Trophoblast cell (in vitro differentiated cells and primary cell): ENCODE results near the gene PSMD4. TPM values are rescaled to one million over a fixed set of nuclear protein-coding genes. Genes with fewer than 3 reads are reported as not detected.
"Not testable (repeated sequence)": the region's sequence is repeated elsewhere in the genome, so short reads cannot be mapped to it uniquely, and the experiment has no call there.

Experiments used
- DNase-seq, 2 donors: peaks; one replicate each; pipeline ENCODE4 v3.0.0-alpha.2; 2016
- H2AFZ ChIP-seq: 2 replicates; pipeline ENCODE4 v1.6.1; 2013; ENCODE audit warnings: low read length, moderate library complexity, mild to moderate bottlenecking; ENCODE audit not compliant: insufficient read depth, poor library complexity
- H2AK5ac ChIP-seq: 2 replicates; pipeline ENCODE4 v1.6.1; 2013; ENCODE audit warnings: mild to moderate bottlenecking, low read length
- H2BK120ac ChIP-seq: 2 replicates; pipeline ENCODE4 v1.6.1; 2013; ENCODE audit warnings: low read length, mild to moderate bottlenecking, moderate library complexity; ENCODE audit not compliant: insufficient read depth, poor library complexity
- H2BK12ac ChIP-seq: 2 replicates; pipeline ENCODE4 v1.6.1; 2013; ENCODE audit warnings: mild to moderate bottlenecking, low read length, moderate library complexity
- H2BK5ac ChIP-seq: 2 replicates; pipeline ENCODE4 v1.6.1; 2013; ENCODE audit warnings: low read length, low read depth, moderate library complexity, mild to moderate bottlenecking; ENCODE audit not compliant: poor library complexity
- H3K14ac ChIP-seq: 2 replicates; pipeline ENCODE4 v1.6.1; 2013; ENCODE audit warnings: mild to moderate bottlenecking, low read length
- H3K18ac ChIP-seq: 2 replicates; pipeline ENCODE4 v1.6.1; 2013; ENCODE audit warnings: mild to moderate bottlenecking, low read length
- H3K23ac ChIP-seq: 2 replicates; pipeline ENCODE4 v1.6.1; 2013; ENCODE audit warnings: low read length
- H3K27ac ChIP-seq: 2 replicates; pipeline ENCODE4 v1.5.1; 2013; ENCODE audit warnings: low read depth, mild to moderate bottlenecking, inconsistent platforms, low read length, moderate library complexity
- H3K27me3 ChIP-seq: 2 replicates; pipeline ENCODE4 v1.6.1; 2013; ENCODE audit warnings: inconsistent platforms, mild to moderate bottlenecking, low read length, moderate library complexity; ENCODE audit not compliant: insufficient read depth
- H3K36me3 ChIP-seq, 2 experiments: 1 replicate in 1 of 2; 2 replicates in 1 of 2; pipeline ENCODE4 v1.6.1; 2013; ENCODE audit warnings: low read length in 2 of 2, mild to moderate bottlenecking in 2 of 2, moderate library complexity in 1 of 2; ENCODE audit not compliant: insufficient read depth in 2 of 2, control insufficient read depth in 1 of 2
- H3K4ac ChIP-seq: 2 replicates; pipeline ENCODE4 v1.6.1; 2013; ENCODE audit warnings: low read depth, mild to moderate bottlenecking, low read length, moderate library complexity
- H3K4me1 ChIP-seq, 2 experiments: 1 replicate in 1 of 2; 2 replicates in 1 of 2; pipeline ENCODE4 v1.6.1; 2013; ENCODE audit warnings: low read length in 2 of 2, mild to moderate bottlenecking in 2 of 2, moderate library complexity in 1 of 2; ENCODE audit not compliant: insufficient read depth in 2 of 2, control insufficient read depth in 1 of 2
- H3K4me2 ChIP-seq: 2 replicates; pipeline ENCODE4 v1.6.1; 2013; ENCODE audit warnings: inconsistent platforms, mild to moderate bottlenecking, low read length, moderate library complexity
- H3K4me3 ChIP-seq: 2 replicates; pipeline ENCODE4 v1.5.1; 2013; ENCODE audit warnings: mild to moderate bottlenecking, low read depth, low read length, inconsistent platforms
- H3K79me1 ChIP-seq: one replicate; pipeline ENCODE4 v1.6.1; 2013; ENCODE audit warnings: low read length
- H3K79me2 ChIP-seq: 2 replicates; pipeline ENCODE4 v1.6.1; 2013; ENCODE audit warnings: low read length, mild to moderate bottlenecking; ENCODE audit not compliant: control insufficient read depth, insufficient read depth, poor library complexity
- H3K9ac ChIP-seq: 2 replicates; pipeline ENCODE4 v1.6.1; 2013; ENCODE audit warnings: mild to moderate bottlenecking, low read length
- H3K9me3 ChIP-seq: 2 replicates; pipeline ENCODE4 v1.6.1; 2013; ENCODE audit warnings: low read depth, mild to moderate bottlenecking, control low read depth, inconsistent platforms, low read length; ENCODE audit not compliant: insufficient read depth
- H4K12ac ChIP-seq: 2 replicates; pipeline ENCODE4 v1.6.1; 2013; ENCODE audit warnings: low read depth, mild to moderate bottlenecking, low read length, moderate library complexity
- H4K8ac ChIP-seq: 2 replicates; pipeline ENCODE4 v1.6.1; 2013; ENCODE audit warnings: low read depth, mild to moderate bottlenecking, low read length, moderate library complexity
- H4K91ac ChIP-seq: one replicate; pipeline ENCODE4 v1.6.1; 2013; ENCODE audit warnings: low read depth, mild to moderate bottlenecking, low read length, moderate library complexity
- WGBS: extraction: QIAGEN DNeasy Blood & Tissue Kit; methylation state at CpG from one replicate; pipeline ENCODE4 v1.1.7; 2013; ENCODE audit warnings: missing lambda C conversion rate; ENCODE audit not compliant: insufficient read length, insufficient coverage; ENCODE audit errors: extremely low coverage; 5-methylcytosine and 5-hydroxymethylcytosine counted together
- polyA plus RNA-seq: library from polyadenylated mRNA; stranded (reverse); fragments of 200-250 nt; gene quantifications from 2 replicates; pipeline ENCODE4 v1.2.3, GENCODE V29; 2013

The PSMD4 gene
- polyA plus RNA-seq = 164 and 168 TPM in 2 replicates

DNA sequence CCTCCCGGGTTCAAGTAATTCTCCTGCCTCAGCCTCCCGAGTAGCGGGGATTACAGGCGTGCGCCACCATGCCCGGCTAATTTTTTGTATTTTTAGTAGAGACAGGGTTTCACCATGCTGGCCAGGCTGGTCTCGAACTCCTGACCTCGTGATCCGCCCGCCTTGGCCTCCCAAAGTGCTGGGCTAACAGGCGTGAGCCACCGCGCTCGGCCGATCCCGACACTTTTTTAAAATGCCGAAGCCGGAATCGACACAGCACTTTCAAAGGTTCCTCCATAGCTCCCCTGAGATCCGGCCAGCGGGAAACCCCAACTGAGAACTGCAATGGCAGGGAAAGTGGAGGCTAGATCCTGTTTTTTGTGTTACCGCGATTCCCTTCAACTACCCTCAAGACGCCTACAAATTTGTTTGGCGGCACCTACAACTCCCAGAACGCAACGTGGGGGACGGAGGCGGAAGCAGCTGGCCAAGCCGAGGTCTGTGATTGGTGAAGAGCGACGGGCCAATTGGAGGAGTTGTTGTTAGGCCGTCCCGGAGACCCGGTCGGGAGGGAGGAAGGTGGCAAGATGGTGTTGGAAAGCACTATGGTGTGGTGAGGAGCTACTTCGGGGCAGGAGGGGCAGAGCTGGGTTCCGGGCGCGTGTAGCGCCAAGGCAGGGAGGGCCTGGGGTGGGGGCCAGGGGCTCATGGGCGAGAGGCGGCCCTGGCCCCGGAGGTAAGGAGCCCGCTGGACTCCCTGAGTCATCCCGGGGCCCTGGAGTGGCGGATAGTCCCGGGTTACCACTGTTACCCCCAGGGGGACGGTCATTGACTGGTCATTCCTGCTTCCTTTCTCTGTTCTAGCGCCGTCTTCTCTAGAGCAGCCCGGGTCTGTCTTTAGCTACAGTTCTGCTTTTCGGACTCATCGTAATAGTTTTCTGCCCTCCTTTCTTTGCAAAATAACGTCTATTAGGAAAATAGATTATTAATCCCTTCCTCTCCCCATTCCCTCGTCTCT is at the start of gene PSMD4:
Gene PSMD4 (plus strand): TSS at position 518 of the 997 bp plus-strand sequence. CDS start 49 bp downstream, at position 567.
- Histone ChIP-seq H2AFZ (peak within 1 kb of the TSS; percentile 44), H3K36me3 (peaks cover 6 to 11% of the 10 kb centered on the region in 2 experiments), H2AK5ac (peak within 1 kb of the TSS; percentile 29), H3K9me3 (no peaks in the 10 kb centered on the region), H3K4me3 (peak within 1 kb of the TSS; percentile 76), H3K79me1 (peaks cover 3% of the 10 kb centered on the region), H3K14ac (peak within 1 kb of the TSS; percentile 69), H4K91ac (peak within 1 kb of the TSS; percentile 86), H3K27me3 (no peaks in the 10 kb centered on the region), H3K4ac (peak within 1 kb of the TSS; percentile 87), H3K79me2 (peaks cover 11% of the 10 kb centered on the region), H3K23ac (no peak within 1 kb of the TSS), H2BK120ac (peak within 1 kb of the TSS; percentile 48), H3K27ac (peak within 1 kb of the TSS; percentile 88), H2BK5ac (peak within 1 kb of the TSS; percentile 65), H3K9ac (peak within 1 kb of the TSS; percentile 65), H3K4me1 (peaks cover 0 to 3% of the 10 kb centered on the region in 2 experiments), H4K12ac (peak within 1 kb of the TSS; percentile 83), H3K4me2 (peak within 1 kb of the TSS; percentile 82), H3K18ac (peak within 1 kb of the TSS; percentile 68), H4K8ac (peak within 1 kb of the TSS; percentile 96), H2BK12ac (no peak within 1 kb of the TSS)
- WGBS = no CpG with 5 or more reads among the region's 56 CpGs
- peak; percentile 97 to 99 for DNase-seq

DNA sequence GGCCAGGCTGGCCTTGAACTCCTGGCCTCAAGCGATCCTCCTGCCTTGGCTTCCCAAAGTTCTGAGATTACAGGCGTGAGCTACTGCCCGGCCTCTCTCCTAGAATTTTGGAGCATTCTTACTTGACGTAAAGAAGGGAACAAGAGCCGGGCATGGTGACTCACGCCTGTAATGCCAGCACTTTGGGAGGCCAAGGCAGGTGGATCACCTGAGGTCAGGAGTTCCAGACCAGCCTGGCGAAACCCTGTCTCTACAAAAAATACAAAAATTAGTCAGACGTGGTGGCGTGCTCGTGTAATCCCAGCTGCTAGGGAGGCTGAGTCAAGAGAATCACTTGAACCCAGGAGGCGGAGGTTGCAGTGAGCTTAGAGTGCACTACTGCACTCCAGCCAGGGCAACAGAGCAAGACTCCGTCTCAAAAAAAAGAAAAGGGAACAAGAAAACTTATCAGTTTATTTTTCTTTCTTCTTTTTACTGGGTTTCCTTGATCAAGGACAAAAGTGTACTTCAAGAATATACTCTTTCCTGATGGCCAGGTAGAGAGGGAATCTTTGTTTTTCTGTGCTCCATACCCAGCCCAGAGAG is 49.1 kb upstream of the PSMD4 start:
- Histone ChIP-seq H3K79me2 (peaks cover 24% of the 10 kb centered on the region), H3K4ac (peak overlapping the region; percentile 24), H3K36me3 (peaks cover 32 to 49% of the 10 kb centered on the region in 2 experiments)
- WGBS = no CpG with 5 or more reads among the region's 12 CpGs
- H4K8ac ChIP-seq, H3K9me3 ChIP-seq, H3K4me2 ChIP-seq, H3K14ac ChIP-seq, H3K23ac ChIP-seq, H2BK120ac ChIP-seq, H3K27me3 ChIP-seq, H4K91ac ChIP-seq, H3K27ac ChIP-seq, H3K9ac ChIP-seq, H2AK5ac ChIP-seq, H2AFZ ChIP-seq, H3K4me3 ChIP-seq, H3K4me1 ChIP-seq, H3K18ac ChIP-seq, H2BK12ac ChIP-seq, H3K79me1 ChIP-seq, H4K12ac ChIP-seq, H2BK5ac ChIP-seq: not testable (repeated sequence)
- DNase-seq = peak; percentile 86 to 89

DNA sequence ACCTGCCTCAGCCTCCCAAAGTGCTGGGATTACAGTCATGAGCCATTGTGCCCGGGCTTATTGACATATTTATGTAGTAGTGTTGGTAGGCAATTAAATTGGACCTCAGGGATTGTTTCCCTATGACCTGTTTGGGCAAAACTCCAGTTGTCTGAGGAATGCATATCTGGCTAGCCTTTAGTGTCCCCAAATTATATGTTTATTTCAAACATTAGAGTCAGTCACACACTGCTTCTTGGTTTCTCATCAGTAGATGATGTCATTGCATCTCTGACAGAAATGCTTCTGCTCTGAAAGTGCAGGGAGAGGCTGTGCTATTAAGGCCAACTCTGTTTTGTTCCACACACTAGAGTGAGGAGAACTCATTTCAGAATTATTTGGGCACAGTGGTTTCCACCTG is 43.7 kb upstream of the PSMD4 start:
- no peak overlapping the region for H4K8ac ChIP-seq
- H3K4me3 ChIP-seq = no peak overlapping the region
- H3K36me3 ChIP-seq = peaks cover 30 to 45% of the 10 kb centered on the region in 2 experiments
- no peak overlapping the region for H4K91ac ChIP-seq
- H3K9me3 ChIP-seq = no peaks in the 10 kb centered on the region
- no peaks in the 10 kb centered on the region for H3K27me3 ChIP-seq
- H2BK5ac ChIP-seq = no peak overlapping the region
- no peak overlapping the region for H2AFZ ChIP-seq
- H3K9ac ChIP-seq = no peak overlapping the region
- H2BK12ac ChIP-seq = no peak overlapping the region
- WGBS = no CpG with 5 or more reads among the region's 1 CpG
- H3K79me2 ChIP-seq = peaks cover 8% of the 10 kb centered on the region
- no peak overlapping the region for H3K18ac ChIP-seq
- H2AK5ac ChIP-seq = no peak overlapping the region
- no peak overlapping the region for H3K14ac ChIP-seq
- H2BK120ac ChIP-seq = no peak overlapping the region
- H3K4ac ChIP-seq = peak overlapping the region; percentile 62
- H3K23ac ChIP-seq = no peak overlapping the region
- no peaks in the 10 kb centered on the region for H3K4me1 ChIP-seq
- no peaks in the 10 kb centered on the region for H3K79me1 ChIP-seq
- H3K27ac ChIP-seq = no peak overlapping the region
- peak in 1 of 2 donors; percentile 18 for DNase-seq
- H3K4me2 ChIP-seq = no peak overlapping the region
- H4K12ac ChIP-seq = no peak overlapping the region

DNA sequence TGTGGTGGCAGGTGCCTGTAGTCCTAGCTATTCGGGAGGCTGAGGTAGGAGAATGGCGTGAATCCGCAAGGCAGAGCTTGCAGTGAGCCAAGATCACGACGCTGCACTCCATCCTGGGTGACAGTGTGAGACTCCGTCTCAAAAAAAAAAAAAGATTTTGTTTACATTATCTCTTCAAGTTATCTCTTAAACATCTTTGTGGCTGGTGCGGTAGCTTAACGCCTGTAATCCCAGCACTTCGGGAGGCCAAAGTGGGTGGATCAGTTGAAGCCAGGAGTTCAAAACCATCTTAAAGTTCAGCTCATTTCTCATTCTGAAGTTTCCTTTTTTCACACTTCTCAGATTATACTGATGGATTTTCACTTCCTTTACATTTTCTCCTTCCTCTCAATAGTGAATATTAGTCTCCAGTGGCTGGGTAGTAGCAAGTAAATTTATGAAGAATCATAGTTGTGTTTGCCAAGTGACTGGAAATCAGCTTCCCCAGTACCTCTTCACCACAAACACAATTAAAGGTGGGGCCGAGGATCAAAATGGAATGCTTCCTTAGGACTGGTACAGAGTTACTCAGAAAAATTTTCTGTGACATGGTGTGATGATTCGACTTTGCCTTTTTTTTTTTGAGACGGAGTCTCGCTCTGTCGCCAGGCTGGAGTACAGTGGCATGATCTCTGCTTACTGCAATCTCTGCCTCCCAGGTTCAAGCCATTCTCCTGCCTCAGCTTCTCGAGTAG is 42.4 kb upstream of the PSMD4 start:
- H2AK5ac ChIP-seq = no peak overlapping the region
- H3K36me3 ChIP-seq = peaks cover 23 to 41% of the 10 kb centered on the region in 2 experiments
- no peak overlapping the region for H4K91ac ChIP-seq
- no peak overlapping the region for H4K12ac ChIP-seq
- no peak overlapping the region for H2BK12ac ChIP-seq
- H4K8ac ChIP-seq = no peak overlapping the region
- no peak overlapping the region for H3K14ac ChIP-seq
- no peaks in the 10 kb centered on the region for H3K27me3 ChIP-seq
- H2AFZ ChIP-seq = no peak overlapping the region
- no peak overlapping the region for H3K4me2 ChIP-seq
- no peak overlapping the region for H3K23ac ChIP-seq
- H3K4me1 ChIP-seq = no peaks in the 10 kb centered on the region
- H3K79me1 ChIP-seq = no peaks in the 10 kb centered on the region
- DNase-seq = peak in 1 of 2 donors; percentile 11
- no peak overlapping the region for H3K4me3 ChIP-seq
- H3K18ac ChIP-seq = no peak overlapping the region
- peaks cover 8% of the 10 kb centered on the region for H3K79me2 ChIP-seq
- WGBS = no CpG with 5 or more reads among the region's 15 CpGs
- H3K9me3 ChIP-seq = no peaks in the 10 kb centered on the region
- no peak overlapping the region for H2BK5ac ChIP-seq
- no peak overlapping the region for H2BK120ac ChIP-seq
- no peak overlapping the region for H3K27ac ChIP-seq
- peak overlapping the region; percentile 15 for H3K4ac ChIP-seq
- no peak overlapping the region for H3K9ac ChIP-seq
